Vagina (tissue), 2 donors: ENCODE measurements around the gene MTURN. TPM values are rescaled to one million over a fixed set of nuclear protein-coding genes. Genes with fewer than 3 reads are reported as not detected.

Experiments
- DNase-seq, 2 donors: peaks; one replicate each; pipeline ENCODE4 v3.0.0-alpha.2; 2017; ENCODE audit errors: extremely low spot score in 2 of 2
- H3K27ac ChIP-seq: fragments of 200-600 bp; sonication (generic); one replicate; pipeline ENCODE4 v1.5.1; 2019
- H3K27me3 ChIP-seq: fragments of 200-600 bp; sonication (generic); one replicate; pipeline ENCODE4 v1.5.1; 2019
- H3K36me3 ChIP-seq, 2 donors: fragments of 200-600 bp; sonication (generic); one replicate each; pipeline ENCODE4 v1.5.1; 2017 to 2019
- H3K4me1 ChIP-seq: fragments of 200-600 bp; sonication (generic); one replicate; pipeline ENCODE4 v1.5.1; 2019
- H3K4me3 ChIP-seq, 2 donors: fragments of 200-600 bp; sonication (generic); 1 replicate in 1 of 2; 2 replicates in 1 of 2; pipeline ENCODE4 v1.5.1; 2016 to 2019
- H3K9me3 ChIP-seq: fragments of 200-600 bp; sonication (generic); one replicate; pipeline ENCODE4 v1.5.1; 2019
- CTCF ChIP-seq, 3 experiments: fragments of 450-650 bp in 2 of 3; fragments of 200-600 bp in 1 of 3; sonication (generic) in 1 of 3; IDR thresholded peaks; one replicate each; pipeline ENCODE4 v1.5.1; 2017 to 2019; ENCODE audit warnings: antibody characterized with exemption in 3 of 3, mild to moderate bottlenecking in 2 of 3, moderate library complexity in 2 of 3
- POLR2A ChIP-seq, 2 donors: fragments of 450-650 bp; IDR thresholded peaks; one replicate each; pipeline ENCODE4 v1.6.1; 2017; ENCODE audit warnings: antibody characterized with exemption in 2 of 2, mild to moderate bottlenecking in 2 of 2, moderate library complexity in 2 of 2
- POLR2AphosphoS5 ChIP-seq, 2 donors: sonication (generic); formaldehyde crosslinking; IDR thresholded peaks; one replicate each; pipeline ENCODE4 v1.9.0; 2017; ENCODE audit warnings: antibody characterized with exemption in 2 of 2, mild to moderate bottlenecking in 2 of 2, low read depth in 1 of 2; ENCODE audit not compliant: insufficient read depth in 1 of 2
- intact Hi-C: fragments of 100-400 bp; cut with DNase I; formaldehyde crosslinking; loops from one replicate; pipeline ENCODE4 v1.15.1; 2023
- total RNA-seq: library from RNA; depleted of rRNA; stranded (reverse); fragments of >200 nt; gene quantifications from one replicate; pipeline ENCODE4 v1.2.3, GENCODE V29; 2016

The MTURN gene
- total RNA-seq, 1 donor from 2014 or later: 44.2 TPM

GRCh38 chr7:30159163-30159562 is 24.4 kb downstream of the MTURN start:
- no peaks in the 10 kb centered on the region for H3K27me3 ChIP-seq
- no peak for TF ChIP-seq CTCF (IDR thresholded peaks at IDR 0.05)
- no peak for TF ChIP-seq POLR2AphosphoS5 (IDR thresholded peaks at IDR 0.05; ENCODE audit: insufficient read depth in 1 of 2, low read depth in 1 of 2)
- no peak for TF ChIP-seq POLR2A (IDR thresholded peaks at IDR 0.05)
- peaks cover 0 to 5% of the 10 kb centered on the region in 2 donors for H3K36me3 ChIP-seq
- no peak for DNase-seq
- intact Hi-C loops: no loop called here
- no peaks in the 10 kb centered on the region for H3K9me3 ChIP-seq
- H3K4me3 ChIP-seq: no peak overlapping the region
- H3K4me1 ChIP-seq: peaks cover 19% of the 10 kb centered on the region
- no peak overlapping the region for H3K27ac ChIP-seq

- Histone ChIP-seq H3K27me3 (no peaks in the 10 kb centered on the region), H3K9me3 (no peaks in the 10 kb centered on the region), H3K4me1 (peaks cover 23% of the 10 kb centered on the region), H3K27ac (no peak overlapping the region), H3K36me3 (no peaks in the 10 kb centered on the region), H3K4me3 (no peak overlapping the region)
- intact Hi-C loops: no loop called here
- TF ChIP-seq POLR2A (IDR thresholded peaks at IDR 0.05): no peak
- TF ChIP-seq CTCF (IDR thresholded peaks at IDR 0.05): no peak
- DNase-seq: no peak
Measured at GRCh38 chr7:30159698-30160143, 24.9 kb downstream of the MTURN start.

- TF ChIP-seq POLR2A (IDR thresholded peaks at IDR 0.05): no peak
- no peak for TF ChIP-seq CTCF (IDR thresholded peaks at IDR 0.05)
- Histone ChIP-seq H3K4me1 (peaks cover 29% of the 10 kb centered on the region), H3K36me3 (no peaks in the 10 kb centered on the region), H3K4me3 (no peak overlapping the region), H3K27ac (no peak overlapping the region), H3K9me3 (no peaks in the 10 kb centered on the region), H3K27me3 (no peaks in the 10 kb centered on the region)
- DNase-seq: no peak
- intact Hi-C loops: no loop called here
Measured at GRCh38 chr7:30160329-30160728, 25.5 kb downstream of the MTURN start.

- DNase-seq: no peak
- Histone ChIP-seq H3K27ac (no peak overlapping the region), H3K4me3 (no peak overlapping the region), H3K27me3 (no peaks in the 10 kb centered on the region), H3K36me3 (no peaks in the 10 kb centered on the region), H3K9me3 (no peaks in the 10 kb centered on the region), H3K4me1 (peaks cover 29% of the 10 kb centered on the region)
- TF ChIP-seq POLR2AphosphoS5 (IDR thresholded peaks at IDR 0.05; ENCODE audit: insufficient read depth in 1 of 2, low read depth in 1 of 2) (no peak), CTCF (IDR thresholded peaks at IDR 0.05) (no peak), POLR2A (IDR thresholded peaks at IDR 0.05) (no peak)
- intact Hi-C loops: no loop called here
Measured at GRCh38 chr7:30162133-30162532, 27.3 kb downstream of the MTURN start.

GRCh38 chr7:30162622-30163124 is 27.9 kb downstream of the MTURN start:
- Histone ChIP-seq H3K27me3 (no peaks in the 10 kb centered on the region), H3K9me3 (no peaks in the 10 kb centered on the region), H3K4me1 (peaks cover 29% of the 10 kb centered on the region), H3K4me3 (no peak overlapping the region), H3K36me3 (no peaks in the 10 kb centered on the region), H3K27ac (peak overlapping the region; percentile 26)
- intact Hi-C loops: no loop called here
- DNase-seq: no peak
- no peak for TF ChIP-seq POLR2A (IDR thresholded peaks at IDR 0.05)
- no peak for TF ChIP-seq CTCF (IDR thresholded peaks at IDR 0.05)
- no peak for TF ChIP-seq POLR2AphosphoS5 (IDR thresholded peaks at IDR 0.05; ENCODE audit: insufficient read depth in 1 of 2, low read depth in 1 of 2)
